Skeletal muscle satellite cell (primary cell): Measurements from ENCODE around the gene MTM1.

Source experiments
- H3K27me3 ChIP-seq: 2 replicates; pipeline ENCODE4 v1.7.0; 2013; ENCODE audit warnings: low read length; ENCODE audit not compliant: control insufficient read depth, insufficient read depth
- H3K36me3 ChIP-seq: 2 replicates; pipeline ENCODE4 v1.7.0; 2013; ENCODE audit warnings: mild to moderate bottlenecking, control low read depth, low read length; ENCODE audit not compliant: insufficient read depth
- H3K4me1 ChIP-seq: 2 replicates; pipeline ENCODE4 v1.7.0; 2013; ENCODE audit warnings: low read length; ENCODE audit not compliant: control insufficient read depth, insufficient read depth
- H3K4me2 ChIP-seq: 2 replicates; pipeline ENCODE4 v1.7.0; 2013; ENCODE audit warnings: mild to moderate bottlenecking, low read length
- H3K4me3 ChIP-seq: 2 replicates; pipeline ENCODE4 v1.7.0; 2013; ENCODE audit warnings: low read length
- H3K9ac ChIP-seq: 2 replicates; pipeline ENCODE4 v1.7.0; 2013; ENCODE audit warnings: mild to moderate bottlenecking, low read depth, low read length, moderate library complexity
- H3K9me3 ChIP-seq: replicated peaks from 2 replicates; pipeline ENCODE4 v1.7.0; 2013; ENCODE audit warnings: mild to moderate bottlenecking, control low read depth, low read length

The MTM1 gene

DNA sequence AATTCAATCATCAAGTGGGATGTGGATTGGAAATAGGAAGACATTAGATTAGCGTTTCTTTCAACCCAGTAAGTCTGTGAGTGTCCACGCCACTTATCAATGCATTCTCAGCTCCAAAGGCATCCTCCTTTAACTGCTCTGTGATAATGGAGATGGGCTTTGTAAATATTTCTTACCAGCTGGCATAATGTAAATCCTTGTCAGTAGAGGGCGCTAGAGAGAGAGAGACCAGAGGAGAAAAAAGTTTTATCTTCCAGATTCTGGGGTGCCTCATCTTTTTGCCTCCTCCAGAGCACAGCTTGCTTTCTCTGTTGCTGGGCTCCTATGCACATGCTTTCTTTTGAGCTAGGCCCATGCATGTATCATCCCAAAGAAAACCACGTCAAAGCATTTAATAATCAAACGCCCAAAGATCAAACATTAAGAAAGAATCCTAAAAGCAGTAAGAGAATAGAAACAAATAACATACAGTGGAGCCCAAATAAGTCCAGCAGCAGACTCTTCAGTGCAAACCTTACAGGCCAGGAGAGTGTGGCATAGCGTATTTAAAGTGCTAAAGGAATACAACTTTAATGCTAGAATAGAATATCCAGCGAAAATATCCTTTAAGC lies 115.2 kb downstream of the MTM1 start:
- Histone ChIP-seq H3K36me3 (no peaks in the 10 kb centered on the region), H3K9ac (no peak overlapping the region), H3K4me3 (no peak overlapping the region), H3K9me3 (no peaks in the 10 kb centered on the region), H3K4me2 (no peak overlapping the region), H3K27me3 (no peaks in the 10 kb centered on the region), H3K4me1 (peaks cover 5% of the 10 kb centered on the region)

DNA sequence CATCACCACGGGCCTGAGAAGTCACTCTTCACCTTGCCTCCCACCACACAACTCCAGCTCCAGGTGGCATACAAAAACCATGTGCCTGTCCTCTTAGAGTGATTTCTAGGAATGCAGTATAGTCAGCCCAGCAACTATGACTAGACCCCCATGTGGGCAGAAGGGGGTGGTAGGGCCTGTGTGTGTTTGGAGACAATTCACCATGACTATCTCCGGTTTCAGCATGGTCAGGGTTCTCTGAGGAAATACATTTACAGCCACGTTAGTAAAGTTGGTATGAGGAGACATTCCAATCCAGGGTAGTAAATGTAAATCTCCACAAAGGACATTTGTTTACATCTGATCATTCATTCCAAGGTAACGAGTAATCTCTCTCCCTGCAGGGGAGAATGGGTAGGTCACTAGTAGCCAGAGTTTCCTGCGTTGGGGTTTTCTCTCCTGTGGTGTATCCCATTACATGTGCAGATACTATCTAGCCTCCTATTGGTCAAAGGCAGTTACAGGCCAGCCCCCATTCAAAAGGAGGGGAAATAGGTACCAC lies 120.6 kb downstream of the MTM1 start:
- H3K4me1 ChIP-seq, result peaks cover 15% of the 10 kb centered on the region
- no peak overlapping the region for H3K4me3 ChIP-seq
- H3K9me3 ChIP-seq, result peaks cover 17% of the 10 kb centered on the region
- no peak overlapping the region for H3K9ac ChIP-seq
- H3K4me2 ChIP-seq, result no peak overlapping the region
- no peaks in the 10 kb centered on the region for H3K27me3 ChIP-seq
- H3K36me3 ChIP-seq, result no peaks in the 10 kb centered on the region

DNA sequence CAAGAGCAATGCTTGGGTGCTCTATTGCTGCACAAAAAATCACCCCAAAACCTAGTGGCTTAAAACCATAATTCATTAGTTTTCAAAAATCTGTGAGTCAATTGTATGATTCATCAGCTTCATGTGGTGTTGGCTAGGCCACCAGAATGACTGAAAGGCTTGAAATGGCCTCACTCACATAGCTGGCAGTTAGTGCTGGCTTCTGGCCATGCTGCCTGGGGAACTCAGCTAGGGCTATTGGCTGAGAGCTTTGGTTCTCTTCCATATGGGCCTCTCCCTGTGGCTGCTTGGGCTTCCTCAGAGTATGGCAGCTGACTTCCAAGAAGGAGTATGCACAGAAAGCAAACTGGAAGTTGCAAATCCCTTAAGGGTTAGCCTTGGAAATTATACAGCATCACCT lies 121.7 kb downstream of the MTM1 start:
- Histone ChIP-seq H3K9me3 (peaks cover 17% of the 10 kb centered on the region), H3K4me3 (no peak overlapping the region), H3K4me2 (peak overlapping the region; percentile 51), H3K9ac (no peak overlapping the region), H3K4me1 (peaks cover 15% of the 10 kb centered on the region), H3K27me3 (no peaks in the 10 kb centered on the region), H3K36me3 (no peaks in the 10 kb centered on the region)

DNA sequence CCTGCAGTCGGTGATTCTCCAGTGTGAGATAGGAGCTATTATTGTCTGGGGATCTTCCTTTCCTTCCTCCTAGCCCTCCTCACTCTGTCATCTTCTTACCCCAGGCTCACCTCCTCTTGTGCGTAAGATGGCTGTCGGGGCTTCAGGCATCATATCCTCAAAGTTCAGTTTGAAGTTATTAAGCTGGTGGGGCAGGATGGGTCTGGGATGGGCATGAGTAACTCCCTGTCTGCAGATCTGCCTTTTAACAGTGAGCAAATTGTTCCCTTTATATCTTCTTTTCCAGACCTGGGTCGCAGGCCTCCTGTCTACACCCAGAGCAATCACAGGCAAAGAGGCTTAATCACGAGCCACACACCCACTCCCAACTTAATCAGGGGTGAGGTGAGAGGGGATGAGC lies 123.9 kb downstream of the MTM1 start:
- Histone ChIP-seq H3K4me2 (peak overlapping the region; percentile 80), H3K9me3 (peaks cover 17% of the 10 kb centered on the region), H3K4me3 (peak overlapping the region; percentile 66), H3K36me3 (no peaks in the 10 kb centered on the region), H3K9ac (no peak overlapping the region), H3K27me3 (no peaks in the 10 kb centered on the region), H3K4me1 (peaks cover 15% of the 10 kb centered on the region)

DNA sequence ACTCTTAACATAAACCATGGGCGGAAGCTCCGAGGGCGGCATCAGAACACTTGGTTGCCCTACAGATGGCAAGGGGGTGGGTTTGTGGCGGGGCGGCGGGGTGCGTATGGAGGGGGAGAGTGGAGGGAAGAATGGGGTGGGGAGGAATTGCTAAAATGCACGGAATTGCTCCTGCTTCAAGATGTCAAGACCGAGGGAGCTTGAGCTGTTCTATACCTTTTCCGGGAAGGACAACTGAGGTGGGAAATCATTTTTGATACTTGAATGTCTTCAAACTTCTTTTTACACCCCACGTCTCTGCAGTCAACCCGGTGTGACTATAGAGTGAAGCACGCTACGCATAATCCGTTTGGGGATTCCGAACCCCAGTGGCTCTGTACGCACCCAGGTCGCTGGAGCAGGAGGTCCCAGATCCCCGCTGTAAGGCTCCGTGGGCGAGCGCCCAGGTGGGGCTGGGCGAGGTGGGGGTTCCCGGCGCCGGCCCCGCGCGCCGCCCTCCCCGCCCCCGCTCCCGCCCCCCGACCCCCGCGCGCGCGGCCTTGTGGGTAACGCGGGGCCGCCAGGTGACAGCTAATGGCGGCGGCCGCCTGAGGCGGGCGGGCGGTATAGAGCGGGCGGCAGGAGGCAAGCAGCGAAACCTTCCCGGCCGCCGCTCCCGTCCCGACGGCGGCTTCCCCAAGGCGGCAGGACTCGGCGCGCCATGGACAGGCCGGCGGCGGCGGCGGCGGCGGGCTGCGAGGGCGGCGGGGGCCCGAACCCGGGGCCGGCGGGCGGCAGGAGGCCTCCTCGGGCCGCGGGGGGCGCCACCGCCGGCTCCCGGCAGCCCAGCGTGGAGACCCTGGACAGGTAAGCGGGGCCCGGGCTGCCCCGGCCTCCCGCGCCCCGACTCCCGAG lies 124.7 kb downstream of the MTM1 start, which contains the start of gene MTMR1:
TSS of gene MTMR1 (plus strand) at position 566 of the 894 bp plus-strand sequence. CDS start at position 701, 135 bp downstream.
- Histone ChIP-seq H3K4me2 (peak within 1 kb of the TSS; percentile 83), H3K9ac (peak within 1 kb of the TSS; percentile 77), H3K9me3 (peaks cover 17% of the 10 kb centered on the region), H3K27me3 (no peaks in the 10 kb centered on the region), H3K36me3 (no peaks in the 10 kb centered on the region), H3K4me3 (peak within 1 kb of the TSS; percentile 66), H3K4me1 (peaks cover 15% of the 10 kb centered on the region)

DNA sequence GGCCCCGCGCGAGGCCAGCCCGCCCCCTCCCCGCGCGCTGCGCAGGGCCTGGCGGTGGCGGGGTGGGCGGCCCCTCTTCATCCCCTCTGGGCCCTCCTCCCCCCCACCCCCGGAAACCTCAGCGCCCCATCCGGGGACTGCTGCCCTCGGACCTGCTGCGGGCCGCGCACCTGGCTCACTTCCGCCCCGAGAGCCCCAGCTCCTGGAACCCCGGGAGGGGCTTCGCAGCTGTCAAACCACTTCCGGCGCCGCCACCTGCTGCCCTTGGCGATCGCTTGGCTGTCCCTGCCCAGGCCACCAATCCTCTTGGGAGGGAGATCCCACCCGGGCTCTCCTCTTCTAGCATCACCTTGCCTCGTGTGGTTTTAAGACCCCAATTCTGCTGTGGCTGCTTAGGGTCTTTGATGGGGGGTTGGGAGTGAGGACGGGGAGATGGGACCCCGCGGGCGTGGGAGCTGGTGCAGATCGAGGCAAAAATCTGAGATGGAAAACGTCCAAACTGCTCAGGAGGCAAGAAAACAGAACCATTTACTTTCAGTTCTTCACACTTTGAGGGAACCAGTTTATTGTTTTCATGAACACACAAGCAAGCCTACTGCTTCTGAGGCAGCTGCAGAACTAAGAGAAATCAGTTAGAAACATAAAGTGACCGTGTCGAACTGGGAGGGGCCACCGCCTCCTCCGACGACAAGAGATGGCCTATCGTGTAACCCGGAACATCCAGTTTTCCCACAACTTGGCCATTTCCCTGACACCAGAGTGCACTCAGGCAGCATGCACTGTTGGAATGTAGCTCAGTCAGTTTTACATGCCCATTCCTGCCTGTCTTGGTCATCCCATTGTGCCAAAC lies 125.5 kb downstream of the MTM1 start:
- peaks cover 7% of the 10 kb centered on the region for H3K4me1 ChIP-seq
- H3K9ac ChIP-seq, result peak overlapping the region; percentile 77

DNA sequence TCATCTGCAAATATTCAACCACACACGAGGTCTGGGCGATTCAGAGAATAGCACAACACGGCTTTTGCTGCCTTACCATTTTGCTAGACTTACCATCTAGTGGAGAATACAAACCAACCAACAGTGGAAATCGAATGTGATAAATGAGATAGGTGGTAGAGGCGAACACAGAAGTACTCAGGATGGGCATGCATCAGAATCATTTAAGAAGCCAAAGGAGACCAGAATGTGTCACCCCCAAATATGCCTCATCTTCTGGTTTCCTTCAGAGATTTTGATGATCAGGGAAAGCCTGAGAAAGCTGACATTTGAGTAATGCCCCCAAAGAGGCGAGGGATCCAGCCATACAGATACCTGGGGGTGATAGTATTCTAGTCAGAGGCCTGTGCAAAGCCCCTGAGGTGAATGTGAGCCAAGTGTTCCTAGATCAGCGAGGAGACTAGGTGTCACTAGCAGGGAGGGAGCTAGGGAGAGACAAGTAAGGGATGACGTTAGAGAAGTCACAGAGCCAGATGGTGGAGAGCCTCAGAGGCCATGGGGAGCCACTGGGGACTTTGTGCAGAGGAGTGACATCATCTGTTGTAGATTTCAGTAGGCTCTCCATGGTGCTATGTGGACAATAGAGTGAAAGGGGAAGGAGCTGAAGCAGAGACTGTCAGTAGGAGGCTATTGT lies 126.5 kb downstream of the MTM1 start:
- Histone ChIP-seq H3K36me3 (no peaks in the 10 kb centered on the region), H3K9ac (peak overlapping the region; percentile 17), H3K27me3 (no peaks in the 10 kb centered on the region), H3K9me3 (peaks cover 14% of the 10 kb centered on the region), H3K4me3 (no peak overlapping the region), H3K4me1 (peaks cover 1% of the 10 kb centered on the region), H3K4me2 (peak overlapping the region; percentile 83)

More for the DNA sequence above, 125.5 kb downstream of the MTM1 start:
- H3K27me3 ChIP-seq, result no peaks in the 10 kb centered on the region
- peak overlapping the region; percentile 83 for H3K4me2 ChIP-seq
- peak overlapping the region; percentile 66 for H3K4me3 ChIP-seq
- H3K36me3 ChIP-seq, result no peaks in the 10 kb centered on the region
- peaks cover 17% of the 10 kb centered on the region for H3K9me3 ChIP-seq

DNA sequence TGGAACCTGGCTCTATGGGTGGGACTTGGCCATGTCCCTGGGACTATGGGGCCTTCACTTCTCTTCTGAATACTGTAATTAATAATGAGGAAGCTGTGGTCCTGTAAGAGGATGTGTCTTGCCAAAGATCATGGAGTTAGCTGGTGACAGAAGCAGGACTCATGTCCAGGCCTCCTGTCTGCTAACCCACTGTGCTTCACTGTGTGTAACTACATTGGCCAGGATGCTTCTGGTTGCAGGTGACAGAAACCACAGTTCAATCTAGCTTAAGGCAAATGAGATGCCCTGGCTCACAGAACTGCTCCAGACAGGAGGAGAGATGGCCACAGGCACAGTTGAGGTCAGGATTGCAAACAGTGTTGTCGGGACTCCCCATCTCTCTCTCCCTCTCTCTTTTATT lies 127.9 kb downstream of the MTM1 start:
- peaks cover 6% of the 10 kb centered on the region for H3K9me3 ChIP-seq
- no peaks in the 10 kb centered on the region for H3K36me3 ChIP-seq
- no peaks in the 10 kb centered on the region for H3K27me3 ChIP-seq
- no peak overlapping the region for H3K9ac ChIP-seq
- H3K4me3 ChIP-seq, result no peak overlapping the region
- no peak overlapping the region for H3K4me2 ChIP-seq
- no peaks in the 10 kb centered on the region for H3K4me1 ChIP-seq

DNA sequence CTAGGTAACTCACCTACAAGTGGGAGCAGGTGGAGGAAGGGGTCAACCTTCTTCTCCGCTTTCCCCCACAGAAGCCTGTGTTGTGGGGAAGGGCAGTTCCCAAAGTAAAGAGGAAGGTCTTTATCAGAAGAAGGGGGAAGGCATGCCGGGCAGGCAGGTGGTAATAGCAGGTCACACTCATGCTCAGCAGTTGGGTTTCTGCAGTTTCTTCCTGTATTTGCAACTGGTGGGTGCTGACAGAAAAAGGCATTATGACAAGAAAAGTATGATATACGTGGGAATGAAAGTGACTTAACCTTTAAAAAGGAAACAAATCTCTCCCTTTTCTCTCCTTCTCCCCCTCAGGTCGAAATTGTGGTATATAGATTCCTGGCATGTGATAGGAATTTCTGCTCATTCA lies 128.4 kb downstream of the MTM1 start:
- Histone ChIP-seq H3K4me1 (no peaks in the 10 kb centered on the region), H3K36me3 (no peaks in the 10 kb centered on the region), H3K9me3 (peaks cover under 1% of the 10 kb centered on the region), H3K4me2 (no peak overlapping the region), H3K9ac (no peak overlapping the region), H3K4me3 (no peak overlapping the region), H3K27me3 (no peaks in the 10 kb centered on the region)

DNA sequence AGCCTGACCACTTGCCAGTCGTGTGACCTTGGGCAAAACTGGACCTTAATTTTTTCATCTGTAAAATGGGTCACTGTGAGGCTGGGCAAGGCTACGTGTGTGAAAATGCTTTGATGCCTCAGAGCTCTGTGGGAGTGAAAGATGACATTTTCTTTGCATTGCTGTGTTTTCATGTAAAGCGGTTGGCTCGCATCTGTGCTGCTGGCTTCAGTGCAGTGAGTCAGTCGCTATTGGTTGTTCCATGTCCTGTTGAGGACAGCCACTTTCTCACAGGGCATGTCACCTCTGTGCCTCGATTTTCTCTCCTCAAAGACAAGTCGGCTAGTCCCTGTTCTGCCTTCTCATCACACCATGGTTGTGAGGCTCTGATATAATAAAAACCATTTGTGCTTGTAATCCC lies 129.2 kb downstream of the MTM1 start:
- H3K9me3 ChIP-seq, result no peaks in the 10 kb centered on the region
- no peaks in the 10 kb centered on the region for H3K27me3 ChIP-seq
- H3K4me2 ChIP-seq, result no peak overlapping the region
- H3K9ac ChIP-seq, result no peak overlapping the region
- no peaks in the 10 kb centered on the region for H3K36me3 ChIP-seq
- H3K4me3 ChIP-seq, result no peak overlapping the region
- H3K4me1 ChIP-seq, result no peaks in the 10 kb centered on the region
